Measurements from ENCODE around the gene GALNT12. TPM values are rescaled to one million over a fixed set of nuclear protein-coding genes. Genes with fewer than 3 reads are reported as not detected.

Gene GALNT12
- total RNA-seq, 1 experiment from 2014 or later, result 31.2 TPM

- ChIA-PET CTCF (no interaction called here), POLR2A (no interaction called here), RAD21 (ENCODE audit: low non-redundant PET in 1 of 2, low total read pairs in 2 of 2, uncharacterized antibody in 2 of 2, unreplicated experiment in 2 of 2) (no interaction called here)
- Histone ChIP-seq H3K4me2 (ENCODE audit: low read length) (no peak overlapping the region), H3K79me2 (ENCODE audit: insufficient read depth, low read length) (no peaks in the 10 kb centered on the region), H3K36me3 (ENCODE audit: control insufficient read depth in 1 of 2, insufficient read depth in 2 of 2, low read length in 2 of 2) (no peaks in the 10 kb centered on the region), H2AFZ (ENCODE audit: low read depth, low read length, poor library complexity, severe bottlenecking) (no peak overlapping the region), H3K27me3 (ENCODE audit: insufficient read depth, low read length) (peaks cover 28% of the 10 kb centered on the region), H3K9ac (ENCODE audit: low read length) (no peak overlapping the region), H3K4me3 (replicated peaks in 1 of 2; ENCODE audit: low read depth in 1 of 2, low read length in 2 of 2) (no peak overlapping the region), H3K27ac (ENCODE audit: low read depth, low read length) (no peak overlapping the region), H3K4me1 (ENCODE audit: control insufficient read depth in 1 of 2, insufficient read depth in 2 of 2, low read length in 2 of 2) (no peaks in the 10 kb centered on the region), H4K20me1 (ENCODE audit: insufficient read depth) (no peaks in the 10 kb centered on the region), H3K9me3 (ENCODE audit: control insufficient read depth in 1 of 2, insufficient read depth in 1 of 2, low read depth in 1 of 2, low read length in 2 of 2) (no peaks in the 10 kb centered on the region), H3K9me2 (ENCODE audit: insufficient read depth) (no peaks in the 10 kb centered on the region)
- DNase-seq (ENCODE audit: low read depth, low spot score) (no peak), ATAC-seq (no peak)
- TF ChIP-seq CEBPB (IDR thresholded peaks at IDR 0.05; ENCODE audit: low read depth) (no peak), ELF1 (IDR thresholded peaks at IDR 0.05; ENCODE audit: borderline replicate concordance, low read depth) (no peak), SP1 (IDR thresholded peaks at IDR 0.05; ENCODE audit: low read depth) (no peak), MAX (IDR thresholded peaks at IDR 0.05) (no peak), FOSL1 (IDR thresholded peaks at IDR 0.05; ENCODE audit: low read depth) (no peak), POLR2AphosphoS5 (IDR thresholded peaks at IDR 0.05; ENCODE audit: low read depth, low read length) (no peak), TCF7L2 (IDR thresholded peaks at IDR 0.05; ENCODE audit: borderline replicate concordance, extremely low read depth, insufficient read depth, insufficient read length) (no peak), CTCF (IDR thresholded peaks at IDR 0.05 in 2 of 3, conservative IDR thresholded peaks at IDR 0.05 in 1 of 3; ENCODE audit: borderline replicate concordance in 1 of 3, insufficient read depth in 1 of 3, low read depth in 2 of 3, low read length in 2 of 3) (no peak), ZNF274 (IDR thresholded peaks at IDR 0.05; ENCODE audit: low read depth, low read length) (no peak), EZH2phosphoT487 (IDR thresholded peaks at IDR 0.05; ENCODE audit: borderline replicate concordance) (no peak), CBX3 (IDR thresholded peaks at IDR 0.05; ENCODE audit: low read depth) (no peak), YY1 (IDR thresholded peaks at IDR 0.05; ENCODE audit: extremely low read depth, insufficient replicate concordance, low read depth, low read length) (no peak), SIN3A (IDR thresholded peaks at IDR 0.05; ENCODE audit: low read depth) (no peak)
- TF ChIP-seq, protein P1, sequence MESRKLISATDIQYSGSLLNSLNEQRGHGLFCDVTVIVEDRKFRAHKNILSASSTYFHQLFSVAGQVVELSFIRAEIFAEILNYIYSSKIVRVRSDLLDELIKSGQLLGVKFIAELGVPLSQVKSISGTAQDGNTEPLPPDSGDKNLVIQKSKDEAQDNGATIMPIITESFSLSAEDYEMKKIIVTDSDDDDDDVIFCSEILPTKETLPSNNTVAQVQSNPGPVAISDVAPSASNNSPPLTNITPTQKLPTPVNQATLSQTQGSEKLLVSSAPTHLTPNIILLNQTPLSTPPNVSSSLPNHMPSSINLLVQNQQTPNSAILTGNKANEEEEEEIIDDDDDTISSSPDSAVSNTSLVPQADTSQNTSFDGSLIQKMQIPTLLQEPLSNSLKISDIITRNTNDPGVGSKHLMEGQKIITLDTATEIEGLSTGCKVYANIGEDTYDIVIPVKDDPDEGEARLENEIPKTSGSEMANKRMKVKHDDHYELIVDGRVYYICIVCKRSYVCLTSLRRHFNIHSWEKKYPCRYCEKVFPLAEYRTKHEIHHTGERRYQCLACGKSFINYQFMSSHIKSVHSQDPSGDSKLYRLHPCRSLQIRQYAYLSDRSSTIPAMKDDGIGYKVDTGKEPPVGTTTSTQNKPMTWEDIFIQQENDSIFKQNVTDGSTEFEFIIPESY (IDR thresholded peaks at IDR 0.05; ENCODE audit: extremely low read depth, insufficient replicate concordance, low read length), result no peak
- BruUV-seq (replicated peaks), result no TSS peak
- intact Hi-C loops (cut with micrococcal nuclease), result no loop called here
These were observed 71.9 kb downstream of the GALNT12 start for GRCh38 chr9:98879094-98879962.
